HFFc6 (cell line): ENCODE data around the gene BCAS3. TPM values are rescaled to one million over a fixed set of nuclear protein-coding genes. Genes with fewer than 3 reads are reported as not detected.

Experiments used
- DNase-seq: peaks from one replicate; pipeline ENCODE4 v3.0.0-alpha.2; 2018
- H3K27ac Mint-ChIP-seq: 2 replicates; pipeline ENCODE4 v1.8.0; 2020; ENCODE audit warnings: mild to moderate bottlenecking, mixed read lengths
- H3K27me3 Mint-ChIP-seq: 2 replicates; pipeline ENCODE4 v1.8.0; 2021; ENCODE audit warnings: mild to moderate bottlenecking, moderate library complexity, mixed read lengths; ENCODE audit not compliant: insufficient read depth
- H3K36me3 Mint-ChIP-seq: 2 replicates; pipeline ENCODE4 v1.8.0; 2021; ENCODE audit warnings: low read depth, mixed read lengths
- H3K4me1 Mint-ChIP-seq: 2 replicates; pipeline ENCODE4 v1.8.0; 2020; ENCODE audit warnings: low read depth, mixed read lengths
- H3K4me3 Mint-ChIP-seq: 2 replicates; pipeline ENCODE4 v1.8.0; 2020; ENCODE audit warnings: mild to moderate bottlenecking, moderate library complexity, mixed read lengths
- H3K9me3 Mint-ChIP-seq: 2 replicates; pipeline ENCODE4 v1.8.0; 2020; ENCODE audit warnings: mild to moderate bottlenecking, mixed read lengths
- total RNA-seq, 6 experiments: library from RNA; stranded (reverse); fragmentation: NEBNext Ultra II Directional; extraction: Animal tissue kit (Norgen Biotek cat#: 25700); gene quantifications; 2 replicates in 1 of 6; 3 replicates in 5 of 6; pipeline ENCODE4 v1.2.3, GENCODE V29; 2021
- TF ChIP-seq, protein P1 (sequence below): fragments of 200-600 bp; sonication (generic); IDR thresholded peaks from 2 replicates; pipeline ENCODE4 v1.5.0; 2021; ENCODE audit warnings: antibody characterized with exemption, mild to moderate bottlenecking

Gene BCAS3
- total RNA-seq, 6 experiments from 2014 or later: 9.8 to 13.8 (median 12.0) TPM

DNA sequence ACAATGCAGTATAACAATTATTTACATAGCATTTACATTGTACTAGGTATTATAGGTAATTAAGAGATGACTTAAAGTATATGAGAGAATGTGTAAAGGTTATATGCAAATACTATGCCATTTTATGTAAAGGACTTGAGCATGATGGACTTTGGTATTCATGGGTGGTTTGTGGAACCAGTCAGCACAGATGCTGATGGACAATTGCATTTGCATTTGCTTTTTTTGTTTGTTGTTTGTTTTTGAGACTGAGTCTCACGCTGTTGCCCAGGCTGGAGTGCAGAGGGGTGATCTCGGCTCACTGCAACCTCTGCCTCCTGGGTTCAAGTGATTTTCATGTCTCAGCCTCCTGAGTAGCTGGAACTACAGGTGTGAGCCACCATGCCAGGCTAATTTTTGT is 36.0 kb downstream of the BCAS3 start:
- Mint-ChIP-seq H3K27ac (no peak overlapping the region), H3K27me3 (no peaks in the 10 kb centered on the region), H3K4me1 (peaks cover 8% of the 10 kb centered on the region), H3K36me3 (no peaks in the 10 kb centered on the region), H3K9me3 (no peaks in the 10 kb centered on the region), H3K4me3 (no peak overlapping the region)
- DNase-seq: no peak
- TF ChIP-seq, protein P1, sequence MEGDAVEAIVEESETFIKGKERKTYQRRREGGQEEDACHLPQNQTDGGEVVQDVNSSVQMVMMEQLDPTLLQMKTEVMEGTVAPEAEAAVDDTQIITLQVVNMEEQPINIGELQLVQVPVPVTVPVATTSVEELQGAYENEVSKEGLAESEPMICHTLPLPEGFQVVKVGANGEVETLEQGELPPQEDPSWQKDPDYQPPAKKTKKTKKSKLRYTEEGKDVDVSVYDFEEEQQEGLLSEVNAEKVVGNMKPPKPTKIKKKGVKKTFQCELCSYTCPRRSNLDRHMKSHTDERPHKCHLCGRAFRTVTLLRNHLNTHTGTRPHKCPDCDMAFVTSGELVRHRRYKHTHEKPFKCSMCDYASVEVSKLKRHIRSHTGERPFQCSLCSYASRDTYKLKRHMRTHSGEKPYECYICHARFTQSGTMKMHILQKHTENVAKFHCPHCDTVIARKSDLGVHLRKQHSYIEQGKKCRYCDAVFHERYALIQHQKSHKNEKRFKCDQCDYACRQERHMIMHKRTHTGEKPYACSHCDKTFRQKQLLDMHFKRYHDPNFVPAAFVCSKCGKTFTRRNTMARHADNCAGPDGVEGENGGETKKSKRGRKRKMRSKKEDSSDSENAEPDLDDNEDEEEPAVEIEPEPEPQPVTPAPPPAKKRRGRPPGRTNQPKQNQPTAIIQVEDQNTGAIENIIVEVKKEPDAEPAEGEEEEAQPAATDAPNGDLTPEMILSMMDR: no peak

DNA sequence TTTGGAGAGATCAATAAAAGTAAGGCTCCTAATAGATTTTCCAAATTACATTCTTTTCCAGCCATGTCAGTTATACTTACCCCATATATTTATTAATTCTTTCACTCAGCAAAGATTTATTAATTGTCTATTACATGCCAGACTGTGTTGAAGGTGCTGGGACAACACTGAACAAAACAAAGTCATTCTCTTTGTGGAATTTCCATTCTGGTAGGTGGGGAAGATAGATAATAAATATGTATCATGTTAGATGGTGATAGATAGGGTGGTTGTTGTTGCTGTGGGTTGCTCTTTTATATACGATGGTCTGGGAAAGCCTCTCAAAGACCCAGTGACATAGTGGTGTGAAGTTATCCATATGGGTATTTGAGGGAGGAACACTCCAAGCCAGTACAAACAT is 39.1 kb downstream of the BCAS3 start:
- Mint-ChIP-seq H3K4me1 (peaks cover 19% of the 10 kb centered on the region), H3K36me3 (no peaks in the 10 kb centered on the region), H3K9me3 (no peaks in the 10 kb centered on the region), H3K27me3 (no peaks in the 10 kb centered on the region), H3K27ac (no peak overlapping the region), H3K4me3 (no peak overlapping the region)
- no peak for DNase-seq
- TF ChIP-seq, protein P1: no peak

- H3K27ac Mint-ChIP-seq: no peak overlapping the region
- H3K4me3 Mint-ChIP-seq: no peak overlapping the region
- no peaks in the 10 kb centered on the region for H3K36me3 Mint-ChIP-seq
- no peaks in the 10 kb centered on the region for H3K9me3 Mint-ChIP-seq
- no peak for DNase-seq
- TF ChIP-seq, protein P1: no peak
- H3K27me3 Mint-ChIP-seq: no peaks in the 10 kb centered on the region
- peaks cover 17% of the 10 kb centered on the region for H3K4me1 Mint-ChIP-seq
Observed at GRCh38 chr17:60717814-60718213, 40.2 kb downstream of the BCAS3 start.

GRCh38 chr17:60720763-60721531 is 43.3 kb downstream of the BCAS3 start:
- peak overlapping the region; percentile 36 for H3K27ac Mint-ChIP-seq

GRCh38 chr17:60724647-60725046 is 47.0 kb downstream of the BCAS3 start:
- Mint-ChIP-seq H3K36me3 (no peaks in the 10 kb centered on the region), H3K27ac (no peak overlapping the region), H3K9me3 (no peaks in the 10 kb centered on the region), H3K27me3 (no peaks in the 10 kb centered on the region), H3K4me1 (peaks cover 15% of the 10 kb centered on the region), H3K4me3 (no peak overlapping the region)
- DNase-seq: no peak
- TF ChIP-seq, protein P1: no peak

More at GRCh38 chr17:60720763-60721531, 43.3 kb downstream of the BCAS3 start:
- peak; percentile 58 for DNase-seq
- TF ChIP-seq, protein P1: peak; percentile 97
- Mint-ChIP-seq H3K9me3 (no peaks in the 10 kb centered on the region), H3K4me1 (peaks cover 14% of the 10 kb centered on the region), H3K4me3 (peak overlapping the region; percentile 31; the same call in 1 of the 2 replicates), H3K27me3 (no peaks in the 10 kb centered on the region), H3K36me3 (no peaks in the 10 kb centered on the region)
